HG02623 (cell line): ENCODE results near the gene GNPDA2.

Experiments used
- ATAC-seq: cut with Tn5 transposase; IDR thresholded peaks from one replicate; pipeline ENCODE4 v1.9.1; 2021; ENCODE audit warnings: moderate library complexity; ENCODE audit not compliant: unreplicated experiment

Gene GNPDA2

DNA sequence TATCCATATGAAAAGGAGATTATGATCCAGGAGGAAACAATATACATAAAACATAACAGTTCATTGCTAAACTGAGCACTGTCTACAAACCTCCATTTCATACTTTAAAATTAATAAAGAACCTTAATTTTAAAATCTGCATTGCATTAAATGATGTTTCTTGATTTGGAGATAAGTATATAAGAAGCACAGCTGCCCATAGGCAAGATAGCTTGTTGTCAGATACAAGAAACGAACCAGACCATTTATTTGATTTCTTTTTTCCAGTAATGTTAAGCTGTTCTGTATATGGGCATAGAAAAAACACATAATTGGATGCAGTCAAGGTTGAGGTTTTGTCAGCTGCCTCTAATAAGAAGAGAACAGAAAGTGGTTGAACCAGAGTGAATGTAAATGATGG, 41.7 kb downstream of the GNPDA2 start:
- no peak for ATAC-seq

DNA sequence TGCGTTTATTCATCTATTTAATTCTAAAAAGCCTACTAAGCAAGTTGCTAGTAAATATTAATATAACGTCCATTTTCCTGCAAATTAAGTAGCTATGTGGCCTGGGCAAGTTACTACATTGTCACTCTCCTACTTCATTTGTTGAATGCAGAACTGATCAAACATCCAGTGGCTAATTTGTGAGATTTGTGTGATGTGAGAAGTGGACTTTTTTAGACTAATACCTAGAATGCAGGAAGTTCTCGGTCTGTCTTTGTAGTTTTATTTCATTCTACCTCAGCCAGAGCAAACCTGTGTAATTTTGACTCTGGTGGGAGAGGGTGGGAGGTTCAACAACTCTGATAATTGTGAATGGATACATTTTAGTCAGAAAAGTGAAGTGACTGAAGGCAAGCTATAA, 47.3 kb downstream of the GNPDA2 start:
- ATAC-seq = no peak

DNA sequence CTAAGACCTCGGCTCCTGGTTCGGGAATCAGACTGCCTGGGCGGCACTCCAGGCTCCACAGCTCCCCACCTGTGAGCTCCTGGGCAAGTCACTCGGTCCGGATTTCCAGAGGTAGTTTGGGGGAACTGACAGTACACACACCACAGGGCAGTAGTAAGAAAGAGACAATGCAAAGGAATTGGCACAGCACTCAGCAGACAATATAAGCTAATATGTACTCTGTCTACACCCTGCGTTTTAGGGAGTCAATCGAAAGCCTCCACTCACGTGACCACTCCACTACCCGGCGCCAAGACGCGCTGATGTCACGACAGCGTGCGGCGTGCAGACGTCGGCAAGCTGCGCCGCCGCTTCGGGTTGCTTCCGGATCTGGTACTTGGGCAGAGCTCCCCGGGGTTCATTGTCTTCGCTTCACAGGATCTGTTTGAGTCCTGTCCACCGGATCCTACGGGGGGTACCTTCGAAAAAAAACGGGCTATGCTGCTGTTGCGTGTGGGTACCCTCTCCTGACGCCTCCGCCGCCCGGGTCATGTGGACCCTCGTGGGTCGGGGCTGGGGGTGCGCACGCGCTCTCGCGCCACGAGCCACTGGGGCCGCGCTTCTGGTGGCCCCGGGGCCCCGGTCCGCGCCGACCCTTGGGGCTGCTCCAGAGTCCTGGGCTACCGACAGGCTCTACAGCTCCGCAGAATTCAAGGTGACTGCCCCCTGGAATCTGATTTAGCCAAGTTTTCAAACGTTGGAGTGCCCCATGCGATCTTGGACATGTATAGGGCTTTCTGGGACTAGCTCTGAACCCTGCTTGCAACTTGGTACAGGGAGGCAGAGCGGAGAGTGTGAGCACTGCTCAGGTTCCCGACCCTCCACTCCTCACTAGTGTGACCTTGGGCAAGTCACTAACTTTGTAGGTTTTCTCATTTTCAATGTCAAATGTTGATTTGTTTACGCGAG, 48.0 kb downstream of the GNPDA2 start, which contains the start of gene GUF1:
Gene GUF1 (plus strand): TSS at position 327 of the 948 bp plus-strand sequence. CDS start 203 bp downstream, at position 530.
- ATAC-seq = peak; percentile 95

DNA sequence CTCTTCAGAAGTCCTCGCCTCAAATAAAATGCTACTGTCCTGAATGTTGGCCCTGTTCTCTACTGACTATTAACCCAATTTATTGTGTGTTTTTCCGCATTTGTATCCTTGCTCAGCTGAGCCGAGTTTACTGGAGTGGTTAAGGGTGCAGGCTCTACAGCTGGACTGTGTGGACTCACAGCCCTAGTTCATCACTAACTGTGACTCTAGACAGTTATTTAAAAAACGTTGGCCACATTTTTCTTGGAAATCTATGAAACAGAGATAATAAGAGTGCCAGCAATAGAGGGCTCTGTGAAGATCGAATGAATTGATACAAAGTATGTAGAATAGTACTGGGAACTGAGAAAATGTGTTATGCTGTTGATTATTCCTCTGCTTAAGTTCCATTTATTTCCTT, 51.0 kb downstream of the GNPDA2 start:
- ATAC-seq = no peak

DNA sequence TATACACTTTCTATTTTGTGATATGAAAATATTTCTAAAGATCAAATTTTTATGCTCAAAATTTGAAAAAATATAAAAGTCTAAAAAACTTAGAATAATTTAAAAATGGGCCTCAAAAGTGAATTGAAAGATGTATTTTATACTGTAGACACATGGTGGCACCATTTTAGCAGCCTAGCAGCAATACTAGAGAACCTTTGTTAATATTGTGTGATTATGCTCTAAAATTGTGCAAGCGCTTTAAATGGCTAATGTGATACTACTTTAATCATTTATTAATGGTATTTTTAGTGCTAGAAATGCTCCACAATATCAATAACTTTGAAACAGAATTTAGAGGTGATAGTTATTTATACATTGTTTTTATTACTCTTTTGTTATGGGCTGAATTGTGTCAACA, 51.9 kb downstream of the GNPDA2 start:
- ATAC-seq = no peak

DNA sequence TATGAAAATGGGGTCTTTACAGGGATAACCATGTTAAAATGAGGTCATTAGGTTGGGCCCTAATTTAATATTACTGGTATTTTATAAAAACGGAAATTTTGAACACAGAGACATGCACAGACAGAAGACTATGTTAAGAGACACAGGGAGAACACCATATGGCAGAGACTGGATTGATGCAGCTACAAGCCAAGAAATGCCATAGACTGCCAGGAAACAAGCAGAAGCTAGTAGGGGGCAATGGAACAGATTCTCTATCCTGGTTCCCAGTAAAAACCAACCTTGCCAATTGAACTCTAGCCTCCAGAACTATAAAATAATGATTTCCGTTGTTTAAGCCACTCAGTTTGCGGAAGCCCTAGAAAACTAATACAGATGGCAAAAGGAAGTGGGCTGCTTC, 54.7 kb downstream of the GNPDA2 start:
- ATAC-seq = no peak

DNA sequence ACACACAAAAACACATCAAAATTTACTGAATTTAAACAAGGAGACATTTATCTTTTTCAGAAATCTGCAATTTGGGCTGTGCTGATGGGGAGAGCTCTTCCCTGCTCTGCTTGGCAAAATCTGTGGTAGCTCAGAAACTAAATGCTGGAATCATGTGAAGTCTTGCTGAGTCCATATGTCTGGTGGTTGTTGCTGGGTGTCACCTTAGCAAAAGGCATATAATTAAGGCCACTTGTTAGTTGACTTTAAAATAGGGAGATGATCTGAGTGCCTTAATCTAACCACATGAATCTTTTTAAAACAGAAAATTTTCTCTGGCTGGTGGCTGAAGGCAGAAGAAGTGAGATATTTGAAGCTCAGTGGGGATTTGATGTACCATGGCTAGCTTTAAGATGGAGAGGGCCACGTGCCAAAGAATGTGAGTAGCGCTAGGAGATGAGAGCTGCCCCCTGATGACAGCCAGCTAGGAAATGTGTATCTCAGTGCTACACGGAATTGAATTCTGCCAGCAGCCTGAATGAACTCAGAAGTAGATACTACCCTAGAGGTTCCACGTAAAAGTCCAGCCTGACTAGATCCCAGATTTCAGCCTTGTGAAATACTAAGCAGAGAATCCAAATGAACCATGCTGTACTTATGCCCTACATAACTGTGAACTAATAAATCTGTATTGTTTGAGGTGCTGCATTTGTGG, 55.7 kb downstream of the GNPDA2 start:
- ATAC-seq = no peak

DNA sequence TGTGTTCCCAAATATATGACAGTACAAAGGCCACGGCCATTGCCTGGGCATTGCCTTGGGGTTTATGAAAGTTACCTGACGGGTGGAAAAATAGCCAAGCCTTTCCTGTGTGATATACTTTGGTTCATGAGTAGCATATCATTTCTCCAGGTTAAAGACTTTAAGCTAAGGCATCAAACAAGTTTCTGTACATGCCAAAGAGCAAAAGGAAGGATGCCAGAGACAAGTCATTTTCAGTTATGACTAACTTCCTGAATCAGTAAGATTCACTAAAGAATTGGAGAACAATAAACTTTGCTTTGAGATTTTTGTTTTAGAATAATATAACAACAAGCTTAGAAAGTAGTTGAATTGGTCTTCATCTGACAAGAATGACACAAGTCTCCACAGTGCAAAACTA, 57.8 kb downstream of the GNPDA2 start:
- ATAC-seq = no peak

DNA sequence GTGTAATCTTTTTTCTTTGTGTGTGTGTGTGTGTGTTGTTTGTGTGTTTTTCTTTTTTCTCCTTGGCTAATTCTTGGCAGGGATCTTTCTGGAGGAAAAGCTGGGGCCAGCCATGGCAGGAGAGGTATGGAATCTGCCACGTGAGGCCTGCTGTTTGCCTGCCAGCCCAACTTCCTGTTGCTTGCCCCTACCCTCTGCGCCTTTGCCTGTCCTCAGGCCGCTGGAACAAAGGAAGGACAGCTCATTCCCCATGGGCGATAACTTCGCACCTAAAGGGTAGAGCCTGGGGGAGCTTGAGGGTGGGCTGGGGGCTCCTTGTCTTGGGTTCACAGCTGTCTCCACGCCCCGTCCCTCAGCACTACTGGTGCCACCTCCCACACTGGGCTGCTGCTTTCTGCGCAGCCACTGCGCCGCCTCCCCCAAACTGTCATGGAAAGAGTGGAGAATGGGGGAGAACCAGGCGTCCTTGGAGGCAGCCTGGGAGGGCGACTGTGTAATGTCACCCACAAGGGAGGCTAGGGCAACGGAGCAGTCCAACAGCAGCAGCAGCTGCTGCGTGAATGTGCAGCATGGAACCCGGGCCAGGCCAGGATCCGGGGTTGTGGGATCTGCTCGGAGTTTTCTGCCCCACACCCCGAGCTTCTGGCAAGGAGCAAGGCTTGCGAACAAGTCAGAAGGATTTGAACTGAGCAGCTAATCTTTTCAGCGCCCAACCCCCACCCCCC, 62.7 kb downstream of the GNPDA2 start:
- no peak for ATAC-seq

DNA sequence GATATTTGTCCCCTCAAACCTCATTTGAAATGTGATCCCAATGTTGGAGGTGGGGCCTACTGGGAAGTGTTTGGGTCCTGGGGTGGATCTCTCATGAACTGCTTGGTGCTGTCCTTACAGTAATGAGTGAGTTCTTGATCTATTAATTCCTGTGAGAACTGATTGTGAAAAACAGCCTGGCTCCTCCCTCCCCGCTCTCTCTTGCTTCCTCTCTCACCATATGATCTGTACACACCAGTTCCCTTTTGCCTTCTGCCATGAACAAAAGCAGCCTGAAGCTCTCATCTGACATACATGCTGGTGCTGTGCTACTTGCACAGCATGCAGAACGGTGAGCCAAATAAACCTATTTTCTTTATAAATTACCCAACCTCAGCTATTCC, 63.7 kb downstream of the GNPDA2 start:
- ATAC-seq = peak; percentile 52

DNA sequence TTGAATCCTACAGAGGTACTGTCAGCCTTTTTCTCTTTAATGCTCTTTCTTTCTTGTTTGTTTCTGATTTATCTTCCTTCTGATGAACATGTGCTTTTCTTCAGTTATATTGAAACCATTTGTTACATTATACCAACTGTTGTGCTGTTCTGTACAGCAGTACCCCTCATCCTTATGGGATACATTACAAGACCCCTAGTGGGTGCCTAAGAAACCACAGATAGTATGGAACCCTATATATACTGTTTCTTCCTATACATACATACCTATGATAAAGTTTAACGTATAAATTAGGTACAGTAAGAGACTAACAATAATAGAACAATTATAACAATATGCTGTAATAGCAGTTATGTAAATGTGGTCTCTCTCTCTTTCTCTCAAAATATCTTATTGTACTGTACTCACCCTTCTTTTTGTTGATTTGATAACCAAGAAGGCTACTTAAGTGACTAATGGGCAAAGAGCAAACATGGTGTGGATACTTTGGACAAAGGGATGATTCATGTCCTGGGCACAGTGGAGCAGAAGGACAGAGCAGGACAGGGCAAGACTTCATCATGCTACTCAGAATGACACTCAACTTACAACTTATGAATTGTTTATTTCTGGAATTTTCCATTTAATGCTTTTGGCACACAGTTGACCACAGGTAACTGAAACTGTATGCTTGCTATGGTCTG, 64.3 kb downstream of the GNPDA2 start:
- no peak for ATAC-seq

DNA sequence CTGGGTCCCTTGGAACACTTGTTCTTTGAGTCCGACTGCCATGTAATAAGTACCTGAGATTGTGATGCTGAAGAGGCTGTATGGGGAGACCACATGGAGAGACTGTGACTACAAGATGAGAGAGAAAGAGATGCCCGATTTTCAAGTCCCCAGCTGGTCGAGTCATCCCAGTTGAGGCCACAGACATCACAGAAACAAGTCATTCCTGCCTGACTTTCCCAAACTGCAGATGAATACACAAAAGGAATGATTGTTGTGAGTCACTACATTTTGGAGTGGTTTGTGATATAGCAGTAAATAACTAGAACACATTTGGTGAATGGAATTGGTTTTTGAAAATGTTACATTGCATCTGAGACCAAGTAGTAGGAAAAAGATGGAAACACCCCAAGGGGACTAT, 66.0 kb downstream of the GNPDA2 start:
- ATAC-seq = no peak

DNA sequence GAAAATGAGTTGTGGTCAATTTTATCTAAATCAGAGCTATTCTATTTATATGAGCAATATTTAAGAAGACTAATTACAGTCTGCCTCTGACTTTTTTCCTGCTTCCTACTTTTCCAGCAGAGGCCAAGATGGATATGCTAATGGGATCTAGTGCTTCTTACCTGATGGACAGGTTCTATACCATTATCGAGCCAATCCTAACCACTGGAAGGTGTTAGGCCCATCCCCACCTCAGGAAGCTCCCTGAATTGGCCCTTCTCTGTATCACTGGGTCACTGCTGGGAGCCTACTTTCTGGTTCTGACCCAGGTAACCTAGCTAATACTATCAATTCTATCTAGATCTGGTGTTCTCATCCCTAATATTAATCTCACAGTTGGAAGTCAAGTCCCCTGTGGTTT, 74.4 kb downstream of the GNPDA2 start:
- no peak for ATAC-seq
